ENCODE results near the gene SUV39H2.
A peak's percentile ranks its signal among the peaks of the same experiment; 100 is the strongest.
"Not testable (repeated sequence)": the region's sequence is repeated elsewhere in the genome, so short reads cannot be mapped to it uniquely, and the experiment has no call there.

Gene SUV39H2

DNA sequence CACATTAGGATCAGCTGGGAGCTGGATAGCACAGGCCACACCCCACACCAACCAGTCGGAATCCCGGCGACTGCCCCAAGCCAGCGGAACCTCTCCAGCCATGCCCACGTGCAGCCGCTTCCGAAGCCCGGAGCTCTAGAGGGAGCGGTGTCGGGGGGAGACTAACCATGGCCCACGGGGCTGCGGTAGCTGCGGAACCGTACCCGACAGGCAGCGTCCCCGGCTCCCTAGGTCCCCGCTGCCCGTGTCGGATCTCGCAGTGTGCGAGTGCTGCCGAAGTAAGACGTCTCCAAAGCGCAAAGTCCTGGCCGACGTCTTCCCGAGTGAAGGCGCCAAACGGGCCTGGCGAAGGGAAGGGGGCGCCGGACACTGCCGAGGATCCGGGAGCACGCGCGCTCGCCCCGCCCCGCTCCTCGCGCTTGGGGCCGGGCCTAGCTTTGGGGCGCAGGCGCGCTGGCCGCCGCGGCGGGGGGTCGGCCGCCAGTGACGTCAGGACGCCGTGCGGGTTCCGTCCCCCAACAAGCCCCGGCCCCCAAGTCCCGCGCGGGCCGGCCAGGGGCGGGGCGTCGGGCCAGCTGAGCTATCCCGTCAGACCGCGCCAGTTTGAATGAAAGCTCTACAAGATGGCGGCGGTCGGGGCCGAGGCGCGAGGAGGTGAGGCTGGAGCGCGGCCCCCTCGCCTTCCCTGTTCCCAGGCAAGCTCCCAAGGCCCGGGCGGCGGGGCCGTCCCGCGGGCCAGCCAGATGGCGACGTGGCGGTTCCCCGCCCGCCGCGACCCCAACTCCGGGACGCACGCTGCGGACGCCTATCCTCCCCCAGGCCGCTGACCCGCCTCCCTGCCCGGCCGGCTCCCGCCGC, at the start of gene SUV39H2:
Gene SUV39H2, plus strand, starts transcription at position 601 of the 858 bp plus-strand sequence. Its CDS starts 23 bp downstream, at position 624.
- peak; percentile 24 for DNase-seq

DNA sequence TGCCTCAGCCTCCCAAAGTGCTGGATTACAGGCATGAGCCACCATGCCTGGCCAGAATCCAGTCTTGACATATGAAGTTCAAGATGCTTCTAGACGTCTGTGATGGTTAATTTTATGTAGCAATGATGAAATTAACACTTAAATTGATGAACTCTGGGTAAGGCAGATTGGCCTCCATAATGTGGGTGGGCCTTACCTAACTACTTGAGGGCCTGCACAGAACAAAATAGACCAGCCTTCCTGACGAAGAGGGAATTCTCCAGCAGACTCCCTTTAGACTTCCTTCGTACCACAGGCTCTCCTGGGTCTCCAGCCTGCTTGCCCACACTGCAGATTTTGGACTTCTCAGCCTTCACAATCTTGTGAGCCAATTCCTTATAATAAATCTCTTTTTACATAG, 45.6 kb upstream of the SUV39H2 start:
- no peak for DNase-seq

DNA sequence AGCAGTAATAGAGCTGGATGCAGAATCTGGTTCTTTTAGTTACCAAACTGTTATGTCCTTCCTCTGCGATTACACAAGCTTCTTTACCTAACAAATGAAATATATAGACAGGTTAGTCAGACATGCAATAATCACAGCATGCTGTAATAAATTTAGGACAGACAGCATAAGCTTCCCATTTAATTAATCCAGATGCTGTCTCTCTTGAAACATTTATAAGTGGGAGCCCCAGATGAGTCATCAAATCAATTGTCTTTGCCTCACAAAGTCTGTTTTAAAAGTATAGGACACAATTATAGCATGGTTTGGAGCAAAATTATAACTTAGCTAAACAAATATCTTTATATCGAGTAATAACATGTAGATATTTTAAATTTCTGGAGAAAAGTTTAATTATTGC, 42.5 kb upstream of the SUV39H2 start:
- no peak for DNase-seq

DNA sequence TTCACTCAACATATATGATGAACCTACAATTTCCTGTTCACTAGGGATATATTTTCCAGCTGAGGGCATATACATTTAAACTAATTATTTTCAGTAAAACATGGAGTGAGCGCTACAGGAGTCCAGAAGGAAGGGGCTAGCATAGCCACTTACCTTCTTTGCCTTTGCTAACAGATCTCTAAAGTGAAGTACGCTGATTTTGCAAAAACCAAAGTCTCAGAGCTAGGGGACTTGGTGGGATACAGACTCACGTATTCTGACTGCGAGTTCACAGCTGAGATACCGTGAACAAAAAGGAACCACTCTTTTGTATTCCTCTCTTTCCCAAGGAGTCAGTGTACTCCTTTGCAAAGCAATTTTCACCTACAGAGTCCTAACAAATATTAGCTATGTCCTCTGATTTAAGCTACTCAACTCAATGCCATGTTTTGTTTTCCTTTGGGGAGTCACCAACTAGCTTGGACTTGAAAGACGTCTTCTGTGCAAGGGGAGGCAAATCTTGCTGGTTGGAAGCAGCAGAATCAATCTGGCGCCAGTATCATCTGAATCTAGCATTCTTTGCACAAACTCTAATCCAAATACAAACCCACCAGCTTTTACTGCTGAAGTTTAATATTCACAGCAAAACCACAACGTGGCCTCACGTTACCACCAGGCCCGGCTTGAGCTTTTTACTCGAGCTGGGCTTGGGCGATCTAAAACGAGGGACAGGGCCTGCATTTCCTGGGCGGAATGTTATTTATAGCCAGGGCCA, 41.5 kb upstream of the SUV39H2 start:
- DNase-seq: no peak

DNA sequence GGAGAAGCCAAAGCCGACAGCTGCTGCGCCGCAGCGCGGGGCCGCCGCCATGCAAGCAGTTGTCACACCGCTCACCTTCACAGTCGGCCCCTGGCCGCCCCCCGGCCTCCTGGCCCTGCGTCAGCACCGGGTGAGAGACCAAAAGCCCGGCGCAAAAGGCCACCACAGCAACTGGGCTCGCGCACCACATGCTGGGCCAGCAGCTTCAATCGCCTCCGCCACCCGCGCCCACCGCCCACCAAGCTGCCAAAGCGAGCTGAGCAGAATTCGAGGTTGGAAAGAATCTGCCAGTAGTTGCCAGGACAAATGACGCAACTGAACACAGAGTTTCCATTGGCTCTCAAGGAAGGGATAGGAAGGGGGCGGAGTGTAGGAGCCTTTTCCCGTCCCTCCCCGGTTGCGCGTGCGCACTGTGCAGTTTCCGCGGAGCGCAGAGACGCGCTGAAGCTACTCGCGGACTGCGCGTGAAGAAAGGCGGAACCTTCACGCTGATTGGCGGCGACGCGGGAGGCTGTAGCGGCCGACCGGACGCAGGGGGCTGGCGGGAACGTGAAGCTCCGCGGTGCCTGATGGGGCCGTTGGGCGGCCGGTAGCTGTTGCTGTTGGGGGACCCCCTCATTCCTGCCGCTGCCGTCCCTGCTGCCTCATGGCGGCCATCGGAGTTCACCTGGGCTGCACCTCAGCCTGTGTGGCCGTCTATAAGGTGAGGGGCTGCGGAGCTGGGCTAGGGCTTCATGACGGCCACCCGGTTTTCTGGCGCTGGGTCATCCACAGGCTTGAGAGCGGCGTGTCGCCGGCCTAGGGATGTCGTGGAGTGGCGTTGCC, 40.7 kb upstream of the SUV39H2 start, which contains the start of the genes CDNF, HSPA14 and MSANTD7:
Gene CDNF, minus strand, starts transcription at position 281 of the 825 bp plus-strand sequence. Its CDS starts 91 bp downstream, at position 190.
Gene HSPA14, plus strand, starts transcription at position 550 of the 825 bp plus-strand sequence. Its CDS starts 97 bp downstream, at position 647.
Gene MSANTD7, plus strand, starts transcription at position 550 of the 825 bp plus-strand sequence. CDS start 3,979 bp downstream, outside the sequence.
- peak; percentile 79 for DNase-seq

DNA sequence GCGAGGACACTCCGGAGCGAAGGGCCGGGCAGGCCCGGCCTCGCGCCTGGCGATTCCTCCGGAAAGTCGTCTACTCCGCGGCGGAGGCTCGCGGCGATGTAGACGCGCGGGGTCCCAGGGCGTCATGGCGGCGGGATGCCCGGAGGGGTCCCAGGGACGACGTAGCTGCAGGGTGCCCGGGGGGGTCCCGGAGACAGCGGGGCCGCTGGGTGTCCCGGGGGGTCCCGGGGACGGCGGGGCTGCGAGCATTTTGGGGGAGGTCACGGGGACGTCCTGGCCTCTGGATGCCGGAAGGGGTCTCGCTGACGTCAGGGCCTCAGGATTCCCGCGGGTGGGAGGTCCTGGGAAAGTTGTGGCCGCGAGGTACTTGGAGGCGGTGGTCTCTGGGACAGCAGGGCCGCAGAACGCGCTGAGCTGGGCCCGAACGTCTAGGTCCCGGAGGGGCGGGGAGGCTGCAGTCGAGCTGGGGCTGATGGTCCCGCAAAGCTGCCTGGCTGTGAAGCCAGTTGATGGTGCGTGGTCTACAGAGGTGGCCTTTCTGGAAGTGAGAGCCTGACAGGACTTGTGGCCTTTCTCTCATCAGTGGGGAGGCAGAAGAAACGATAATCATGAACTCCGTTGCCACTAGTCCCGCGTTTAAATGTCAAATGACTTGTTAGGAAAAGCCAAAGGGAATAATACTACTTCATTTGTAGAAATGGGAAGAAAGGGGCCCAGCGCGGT, 39.9 kb upstream of the SUV39H2 start:
- no peak for DNase-seq

DNA sequence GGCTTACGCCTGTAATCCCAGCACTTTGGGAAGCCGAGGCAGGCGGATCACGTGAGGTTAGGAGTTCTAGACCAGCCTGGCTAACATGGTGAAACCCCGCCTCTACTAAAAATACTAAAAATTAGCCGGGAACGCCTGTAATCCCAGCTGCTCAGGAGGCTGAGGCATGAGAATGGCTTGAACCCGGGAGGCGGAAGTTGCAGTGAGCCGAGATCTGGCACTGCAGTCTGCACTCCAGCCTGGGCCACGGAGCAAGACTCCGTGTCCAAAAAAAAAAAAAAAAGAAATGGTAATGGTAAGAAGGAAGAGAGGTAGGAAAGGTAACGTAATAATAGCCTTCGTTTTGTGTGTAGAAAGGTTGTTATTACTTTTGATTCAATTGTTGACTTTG, 39.4 kb upstream of the SUV39H2 start:
- no peak for DNase-seq

- DNase-seq: no peak
These were observed 38.5 kb upstream of the SUV39H2 start for GRCh38 chr10:14840178-14840577.

- no peak for DNase-seq
These were observed 35.2 kb upstream of the SUV39H2 start for GRCh38 chr10:14843327-14843988.

GRCh38 chr10:14844948-14845347, 33.7 kb upstream of the SUV39H2 start:
- no peak for DNase-seq

DNA sequence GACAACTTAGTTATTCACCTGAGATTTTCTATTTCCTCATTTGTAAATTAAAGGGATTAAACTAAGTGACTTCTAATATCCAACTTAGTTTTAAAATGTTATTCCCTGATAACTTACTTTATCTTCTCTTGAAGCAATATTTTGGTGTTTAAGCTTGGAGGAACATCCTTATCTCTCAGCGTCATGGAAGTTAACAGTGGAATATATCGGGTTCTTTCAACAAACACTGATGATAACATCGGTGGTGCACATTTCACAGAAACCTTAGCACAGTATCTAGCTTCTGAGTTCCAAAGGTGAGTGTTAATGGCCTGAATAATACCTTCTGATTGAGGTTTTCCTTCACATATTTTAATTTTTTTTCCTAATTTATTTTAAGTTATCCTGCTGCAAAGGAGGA, 26.4 kb upstream of the SUV39H2 start:
- no peak for DNase-seq

- DNase-seq: no peak
These were observed 23.2 kb upstream of the SUV39H2 start for GRCh38 chr10:14855453-14855852.

GRCh38 chr10:14858338-14858960, 20.2 kb upstream of the SUV39H2 start:
- no peak for DNase-seq

- no peak for DNase-seq
These were observed 19.6 kb upstream of the SUV39H2 start for GRCh38 chr10:14859043-14859442.

DNA sequence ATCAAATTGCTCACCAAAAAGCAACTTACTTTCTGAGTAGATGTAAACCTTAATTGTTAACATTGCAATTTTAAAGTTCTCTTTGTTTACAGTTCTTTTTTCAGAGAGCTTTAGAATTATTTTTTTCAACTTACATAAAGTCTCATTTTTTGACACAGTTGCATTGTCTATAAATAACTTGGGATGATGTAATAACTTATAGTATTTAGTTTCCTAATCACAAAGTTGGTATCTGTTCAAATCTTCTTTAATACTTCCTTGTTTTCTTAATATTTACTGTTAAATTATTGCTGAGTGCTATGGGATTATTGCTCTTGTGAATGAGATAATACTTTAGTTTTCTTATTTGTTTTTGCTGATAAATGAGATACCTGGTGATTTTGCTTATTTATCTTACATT, 18.9 kb upstream of the SUV39H2 start:
- no peak for DNase-seq

- DNase-seq: no peak
These were observed 17.9 kb upstream of the SUV39H2 start for GRCh38 chr10:14860791-14861190.

- not testable (repeated sequence) for DNase-seq
These were observed 14.2 kb upstream of the SUV39H2 start for GRCh38 chr10:14864466-14864865.

DNA sequence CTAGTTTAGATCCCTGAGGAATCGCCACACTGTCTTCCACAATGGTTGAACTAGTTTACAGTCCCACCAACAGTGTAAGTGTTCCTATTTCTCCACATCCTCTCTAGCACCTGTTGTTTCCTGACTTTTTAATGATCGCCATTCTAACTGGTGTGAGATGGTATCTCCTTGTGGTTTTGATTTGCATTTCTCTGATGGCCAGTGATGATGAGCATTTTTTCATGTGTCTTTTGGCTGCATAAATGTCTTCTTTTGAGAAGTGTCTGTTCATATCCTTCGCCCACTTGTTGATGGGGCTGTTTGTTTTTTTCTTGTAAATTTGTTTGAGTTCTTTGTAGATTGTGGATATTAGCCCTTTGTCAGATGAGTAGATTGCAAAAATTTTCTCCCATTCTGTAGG, 13.8 kb upstream of the SUV39H2 start:
- not testable (repeated sequence) for DNase-seq

DNA sequence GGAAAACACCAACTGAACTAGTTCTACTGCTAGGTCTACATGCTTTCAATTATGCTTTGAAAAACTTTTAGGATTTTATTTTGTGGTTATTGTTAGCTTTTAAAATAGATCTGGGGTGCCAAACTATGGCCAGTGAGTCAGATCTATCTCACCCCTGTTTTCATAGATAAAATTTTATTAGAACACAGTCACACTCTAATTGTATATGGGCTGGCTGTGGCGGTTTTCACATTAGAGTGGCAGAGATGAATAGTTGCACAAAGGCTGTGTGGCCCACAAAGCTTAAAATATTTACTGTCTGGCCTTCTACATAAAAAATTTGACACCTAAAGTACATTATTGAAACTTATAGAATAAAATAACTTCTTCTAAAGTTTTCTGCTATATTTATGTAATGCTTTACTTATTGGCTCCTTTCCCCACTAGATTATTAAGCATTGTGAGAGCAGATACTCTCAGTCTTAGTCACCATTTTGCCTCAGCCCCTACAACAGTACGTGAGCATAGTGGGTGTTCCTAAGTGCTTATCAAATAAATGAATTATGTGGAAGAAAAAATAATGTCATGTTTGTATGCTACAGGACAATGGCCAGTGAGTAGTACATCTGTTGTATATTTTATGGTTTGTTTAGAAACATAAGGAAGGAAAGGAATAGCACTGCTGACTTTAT, 5.4 kb upstream of the SUV39H2 start:
- no peak for DNase-seq

- DNase-seq: no peak
These were observed 2.7 kb upstream of the SUV39H2 start for GRCh38 chr10:14875941-14876340.

Data from NCI-H2029 treated with DMSO at 0.1 percent for 48 hours (cell line).